Nephron progenitor cell (in vitro differentiated cells): ENCODE measurements around the gene ZDHHC16.

Experiments used
- DNase-seq: peaks from one replicate; pipeline ENCODE4 v3.0.0; 2021
- H3K27ac Mint-ChIP-seq: 2 replicates; pipeline ENCODE4 v1.8.0; 2021; ENCODE audit warnings: mild to moderate bottlenecking, moderate library complexity, mixed read lengths
- H3K27me3 Mint-ChIP-seq: 2 replicates; pipeline ENCODE4 v1.8.0; 2021; ENCODE audit warnings: mild to moderate bottlenecking, low read depth, mixed read lengths; ENCODE audit not compliant: poor library complexity
- H3K36me3 Mint-ChIP-seq: 2 replicates; pipeline ENCODE4 v1.8.0; 2021; ENCODE audit warnings: low read depth, mixed read lengths
- H3K4me1 Mint-ChIP-seq: 2 replicates; pipeline ENCODE4 v1.8.0; 2021; ENCODE audit warnings: mixed read lengths
- H3K4me3 Mint-ChIP-seq: 2 replicates; pipeline ENCODE4 v1.8.0; 2021; ENCODE audit warnings: mild to moderate bottlenecking, moderate library complexity, mixed read lengths
- H3K9me3 Mint-ChIP-seq: 2 replicates; pipeline ENCODE4 v1.8.0; 2021; ENCODE audit warnings: mild to moderate bottlenecking, moderate library complexity, mixed read lengths
- TF ChIP-seq, protein P1 (sequence below): fragments of 200-600 bp; sonication (generic); IDR thresholded peaks from 2 replicates; pipeline ENCODE4 v1.5.0; 2021; ENCODE audit warnings: antibody characterized with exemption

ZDHHC16 gene

DNA sequence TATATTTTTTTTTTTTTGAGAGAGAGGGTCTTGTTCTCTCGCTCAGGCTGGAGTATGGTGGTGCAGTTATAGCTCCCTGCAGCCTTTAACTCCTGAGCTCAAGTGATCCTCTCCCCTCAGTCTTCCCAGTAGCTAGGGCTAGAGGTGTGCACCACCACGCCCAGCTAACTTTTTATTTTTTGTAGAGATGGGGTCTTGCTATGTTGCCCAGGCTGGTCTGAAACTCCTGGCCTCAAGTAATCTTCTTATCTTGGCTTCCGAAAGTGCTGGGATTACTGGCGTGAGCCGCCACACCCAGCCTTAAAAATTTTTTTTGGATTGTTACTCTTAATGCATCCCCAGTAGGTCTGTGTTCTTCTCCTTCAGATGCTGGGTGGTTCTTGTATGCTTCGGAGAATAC, 56.9 kb downstream of the ZDHHC16 start:
- H3K9me3 Mint-ChIP-seq: no peaks in the 10 kb centered on the region
- no peak overlapping the region for H3K27ac Mint-ChIP-seq
- DNase-seq: no peak
- peaks cover 31% of the 10 kb centered on the region for H3K27me3 Mint-ChIP-seq
- TF ChIP-seq, protein P1, sequence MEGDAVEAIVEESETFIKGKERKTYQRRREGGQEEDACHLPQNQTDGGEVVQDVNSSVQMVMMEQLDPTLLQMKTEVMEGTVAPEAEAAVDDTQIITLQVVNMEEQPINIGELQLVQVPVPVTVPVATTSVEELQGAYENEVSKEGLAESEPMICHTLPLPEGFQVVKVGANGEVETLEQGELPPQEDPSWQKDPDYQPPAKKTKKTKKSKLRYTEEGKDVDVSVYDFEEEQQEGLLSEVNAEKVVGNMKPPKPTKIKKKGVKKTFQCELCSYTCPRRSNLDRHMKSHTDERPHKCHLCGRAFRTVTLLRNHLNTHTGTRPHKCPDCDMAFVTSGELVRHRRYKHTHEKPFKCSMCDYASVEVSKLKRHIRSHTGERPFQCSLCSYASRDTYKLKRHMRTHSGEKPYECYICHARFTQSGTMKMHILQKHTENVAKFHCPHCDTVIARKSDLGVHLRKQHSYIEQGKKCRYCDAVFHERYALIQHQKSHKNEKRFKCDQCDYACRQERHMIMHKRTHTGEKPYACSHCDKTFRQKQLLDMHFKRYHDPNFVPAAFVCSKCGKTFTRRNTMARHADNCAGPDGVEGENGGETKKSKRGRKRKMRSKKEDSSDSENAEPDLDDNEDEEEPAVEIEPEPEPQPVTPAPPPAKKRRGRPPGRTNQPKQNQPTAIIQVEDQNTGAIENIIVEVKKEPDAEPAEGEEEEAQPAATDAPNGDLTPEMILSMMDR: no peak
- H3K4me3 Mint-ChIP-seq: no peak overlapping the region
- peaks cover 27% of the 10 kb centered on the region for H3K4me1 Mint-ChIP-seq
- H3K36me3 Mint-ChIP-seq: no peaks in the 10 kb centered on the region

DNA sequence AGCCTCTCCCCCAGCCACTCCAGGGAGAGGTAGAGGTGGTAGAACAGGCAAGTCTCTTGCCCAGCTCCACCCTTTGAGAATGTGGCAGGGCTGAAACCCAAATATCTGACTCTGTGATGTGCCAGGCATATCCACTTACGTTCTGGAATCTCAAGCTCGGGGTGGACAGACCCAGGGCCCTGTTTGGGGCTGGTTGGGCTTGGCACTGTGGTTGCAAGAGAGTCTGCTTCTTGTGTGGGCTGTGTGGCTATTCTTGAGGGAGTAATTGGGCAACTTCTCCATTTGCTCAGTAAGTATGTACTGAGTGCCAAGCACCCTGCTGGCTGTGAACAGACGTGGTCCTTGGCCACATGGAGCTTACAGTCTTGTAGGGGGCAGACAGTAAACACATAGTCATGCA, 57.4 kb downstream of the ZDHHC16 start:
- TF ChIP-seq, protein P1: no peak
- Mint-ChIP-seq H3K27ac (no peak overlapping the region), H3K4me3 (no peak overlapping the region), H3K4me1 (peaks cover 29% of the 10 kb centered on the region), H3K36me3 (no peaks in the 10 kb centered on the region), H3K9me3 (no peaks in the 10 kb centered on the region), H3K27me3 (peaks cover 31% of the 10 kb centered on the region)
- no peak for DNase-seq

DNA sequence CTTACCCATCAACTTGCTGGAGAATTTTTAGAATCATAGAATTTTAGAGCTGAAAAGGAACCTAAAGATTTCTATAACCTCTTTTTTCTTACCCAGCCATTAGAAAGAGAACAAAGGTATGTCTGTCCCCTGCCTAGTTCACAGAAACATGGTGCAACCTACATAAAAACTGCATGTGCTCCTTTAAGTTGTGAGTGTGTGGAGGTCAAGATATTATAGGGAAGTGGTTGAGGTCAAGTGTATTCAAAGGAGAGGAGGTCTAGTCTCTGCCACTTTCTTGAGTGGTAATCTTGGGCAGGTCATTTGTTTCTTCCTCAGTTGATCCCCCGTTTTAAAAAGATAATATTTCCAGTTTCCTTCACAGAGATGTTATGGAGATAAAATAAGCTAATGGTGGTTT, 59.2 kb downstream of the ZDHHC16 start:
- Mint-ChIP-seq H3K4me3 (no peak overlapping the region), H3K36me3 (no peaks in the 10 kb centered on the region), H3K9me3 (no peaks in the 10 kb centered on the region), H3K4me1 (peaks cover 32% of the 10 kb centered on the region), H3K27me3 (peaks cover 25% of the 10 kb centered on the region), H3K27ac (no peak overlapping the region)
- no peak for DNase-seq
- TF ChIP-seq, protein P1: no peak

DNA sequence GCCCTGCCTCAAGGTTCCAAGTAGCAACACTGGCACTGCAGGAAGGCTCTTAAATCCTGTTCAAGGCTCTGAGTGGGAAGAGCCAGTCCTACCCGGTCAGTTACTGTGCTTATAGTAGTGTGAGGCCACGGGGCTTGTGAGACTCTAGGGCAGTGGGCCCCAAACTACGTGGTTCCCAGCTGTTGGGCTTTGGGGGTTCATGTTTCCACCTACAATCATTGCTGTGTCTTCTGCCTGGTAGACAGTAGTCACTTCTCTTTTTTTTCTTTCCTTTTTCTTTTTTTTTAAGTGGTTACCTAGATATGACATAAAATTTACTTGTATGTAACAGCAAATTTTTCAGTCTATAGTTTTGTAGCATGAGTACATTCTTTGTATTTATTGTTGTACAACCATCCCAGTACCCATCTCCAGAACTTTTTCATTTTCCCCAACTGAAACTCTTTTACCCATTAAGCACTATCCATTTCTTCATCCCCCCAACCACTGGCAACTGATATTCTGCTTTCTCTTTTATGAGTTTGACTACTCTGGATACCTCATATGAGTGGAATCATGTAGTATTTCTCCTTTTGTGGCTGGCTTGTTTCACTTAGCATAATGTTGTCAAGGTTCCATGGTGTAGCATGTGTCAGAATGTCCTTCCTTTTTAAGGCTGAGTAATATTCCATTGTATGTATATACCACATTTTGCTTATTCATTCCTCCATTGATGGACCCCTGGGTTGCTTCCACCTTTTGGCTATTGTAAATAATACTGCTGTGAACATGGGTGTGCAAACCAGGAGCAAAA, 60.4 kb downstream of the ZDHHC16 start:
- no peak overlapping the region for H3K4me3 Mint-ChIP-seq
- peaks cover 21% of the 10 kb centered on the region for H3K4me1 Mint-ChIP-seq
- H3K27ac Mint-ChIP-seq: no peak overlapping the region
- no peaks in the 10 kb centered on the region for H3K36me3 Mint-ChIP-seq
- no peak for DNase-seq
- H3K9me3 Mint-ChIP-seq: no peaks in the 10 kb centered on the region
- peaks cover 13% of the 10 kb centered on the region for H3K27me3 Mint-ChIP-seq
- TF ChIP-seq, protein P1: no peak
